ENCODE measurements around the gene MREG.

DNA sequence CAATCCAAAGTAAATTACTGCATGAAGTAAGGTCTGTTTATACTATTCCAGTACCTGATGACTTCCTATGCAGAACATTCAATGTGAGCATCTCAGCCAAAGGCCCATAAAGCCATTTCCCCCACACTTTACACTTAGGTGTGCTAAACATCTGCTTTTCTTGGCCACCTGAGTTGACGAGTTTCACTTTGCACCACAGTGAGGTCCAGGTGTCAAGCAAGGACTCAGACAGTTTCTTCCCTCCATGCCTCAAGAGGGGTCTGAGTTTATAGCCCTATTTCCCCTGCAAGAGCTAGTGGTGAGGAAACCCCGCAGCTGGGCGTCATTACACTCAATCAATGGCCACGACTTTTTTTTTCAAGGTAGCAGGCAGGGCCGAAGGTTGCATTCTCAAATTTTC is 107.7 kb downstream of the MREG start:
- no peak for TF ChIP-seq POLR2A (IDR thresholded peaks at IDR 0.05; ENCODE audit: extremely low read depth, insufficient read length)
- TF ChIP-seq, protein P1, sequence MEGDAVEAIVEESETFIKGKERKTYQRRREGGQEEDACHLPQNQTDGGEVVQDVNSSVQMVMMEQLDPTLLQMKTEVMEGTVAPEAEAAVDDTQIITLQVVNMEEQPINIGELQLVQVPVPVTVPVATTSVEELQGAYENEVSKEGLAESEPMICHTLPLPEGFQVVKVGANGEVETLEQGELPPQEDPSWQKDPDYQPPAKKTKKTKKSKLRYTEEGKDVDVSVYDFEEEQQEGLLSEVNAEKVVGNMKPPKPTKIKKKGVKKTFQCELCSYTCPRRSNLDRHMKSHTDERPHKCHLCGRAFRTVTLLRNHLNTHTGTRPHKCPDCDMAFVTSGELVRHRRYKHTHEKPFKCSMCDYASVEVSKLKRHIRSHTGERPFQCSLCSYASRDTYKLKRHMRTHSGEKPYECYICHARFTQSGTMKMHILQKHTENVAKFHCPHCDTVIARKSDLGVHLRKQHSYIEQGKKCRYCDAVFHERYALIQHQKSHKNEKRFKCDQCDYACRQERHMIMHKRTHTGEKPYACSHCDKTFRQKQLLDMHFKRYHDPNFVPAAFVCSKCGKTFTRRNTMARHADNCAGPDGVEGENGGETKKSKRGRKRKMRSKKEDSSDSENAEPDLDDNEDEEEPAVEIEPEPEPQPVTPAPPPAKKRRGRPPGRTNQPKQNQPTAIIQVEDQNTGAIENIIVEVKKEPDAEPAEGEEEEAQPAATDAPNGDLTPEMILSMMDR (IDR thresholded peaks at IDR 0.05; ENCODE audit: low read depth, low read length), result no peak

Data from NB4 (cell line).